ENCODE results near the gene SCAPER.

DNA sequence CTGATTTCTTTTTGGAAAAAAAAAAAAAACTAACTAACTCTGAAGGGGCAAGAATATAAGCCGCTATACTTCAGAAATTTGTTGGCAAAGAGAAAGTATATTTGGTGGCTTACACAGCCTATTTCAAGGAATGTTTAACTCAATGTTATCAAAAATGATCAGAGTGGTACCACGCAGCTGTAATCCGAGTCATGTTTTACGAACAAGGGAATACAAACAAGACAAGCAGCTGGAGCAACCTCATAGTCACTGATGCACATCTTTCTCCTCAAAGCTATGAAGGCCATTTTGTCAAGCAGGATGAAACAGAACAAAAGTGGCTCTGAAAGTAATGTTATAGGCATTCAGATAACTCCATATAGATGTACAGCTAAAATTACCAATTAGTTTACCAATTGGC is 81.2 kb downstream of the SCAPER start:
- TF ChIP-seq, protein P1, sequence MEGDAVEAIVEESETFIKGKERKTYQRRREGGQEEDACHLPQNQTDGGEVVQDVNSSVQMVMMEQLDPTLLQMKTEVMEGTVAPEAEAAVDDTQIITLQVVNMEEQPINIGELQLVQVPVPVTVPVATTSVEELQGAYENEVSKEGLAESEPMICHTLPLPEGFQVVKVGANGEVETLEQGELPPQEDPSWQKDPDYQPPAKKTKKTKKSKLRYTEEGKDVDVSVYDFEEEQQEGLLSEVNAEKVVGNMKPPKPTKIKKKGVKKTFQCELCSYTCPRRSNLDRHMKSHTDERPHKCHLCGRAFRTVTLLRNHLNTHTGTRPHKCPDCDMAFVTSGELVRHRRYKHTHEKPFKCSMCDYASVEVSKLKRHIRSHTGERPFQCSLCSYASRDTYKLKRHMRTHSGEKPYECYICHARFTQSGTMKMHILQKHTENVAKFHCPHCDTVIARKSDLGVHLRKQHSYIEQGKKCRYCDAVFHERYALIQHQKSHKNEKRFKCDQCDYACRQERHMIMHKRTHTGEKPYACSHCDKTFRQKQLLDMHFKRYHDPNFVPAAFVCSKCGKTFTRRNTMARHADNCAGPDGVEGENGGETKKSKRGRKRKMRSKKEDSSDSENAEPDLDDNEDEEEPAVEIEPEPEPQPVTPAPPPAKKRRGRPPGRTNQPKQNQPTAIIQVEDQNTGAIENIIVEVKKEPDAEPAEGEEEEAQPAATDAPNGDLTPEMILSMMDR (IDR thresholded peaks at IDR 0.05) = no peak
- TF ChIP-seq EHMT2 (IDR thresholded peaks at IDR 0.05; ENCODE audit: low read depth) (no peak), ZFP36 (IDR thresholded peaks at IDR 0.05; ENCODE audit: borderline replicate concordance, partially characterized antibody) (no peak), POLR2A (IDR thresholded peaks at IDR 0.05; ENCODE audit: low read length) (no peak), JUNB (IDR thresholded peaks at IDR 0.05) (no peak)
- TF ChIP-seq, protein P2, sequence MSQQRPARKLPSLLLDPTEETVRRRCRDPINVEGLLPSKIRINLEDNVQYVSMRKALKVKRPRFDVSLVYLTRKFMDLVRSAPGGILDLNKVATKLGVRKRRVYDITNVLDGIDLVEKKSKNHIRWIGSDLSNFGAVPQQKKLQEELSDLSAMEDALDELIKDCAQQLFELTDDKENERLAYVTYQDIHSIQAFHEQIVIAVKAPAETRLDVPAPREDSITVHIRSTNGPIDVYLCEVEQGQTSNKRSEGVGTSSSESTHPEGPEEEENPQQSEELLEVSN (IDR thresholded peaks at IDR 0.05; ENCODE audit: borderline replicate concordance, low read depth) = no peak

Measured in A549 (cell line).